NCI-H748 (cell line): ENCODE results near the gene NAP1L1.
A peak's percentile ranks its signal among the peaks of the same experiment; 100 is the strongest.

ENCODE experiments used
- DNase-seq: peaks from one replicate; lab custom pipeline; 2025; ENCODE audit not compliant: unreplicated experiment; lab: John Stamatoyannopoulos, UW

Gene NAP1L1

DNA sequence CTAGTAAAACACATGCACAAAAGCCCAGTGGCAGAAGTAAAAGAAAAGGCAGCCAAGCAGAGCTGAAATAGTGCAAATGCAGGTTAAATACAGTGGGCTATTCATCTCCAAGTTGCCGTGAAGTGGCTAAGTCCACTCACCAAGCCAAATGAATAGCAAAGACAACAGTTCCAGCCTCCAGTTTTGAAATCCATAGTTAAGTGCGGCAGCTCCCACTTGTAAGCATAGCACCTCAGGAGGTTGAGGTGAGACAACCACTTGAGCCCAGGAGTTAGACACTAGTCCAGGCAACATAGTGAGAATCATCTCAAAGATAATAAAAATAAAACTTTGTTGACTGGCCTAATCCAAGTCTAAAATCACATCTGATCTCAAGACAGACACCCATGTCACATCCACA lies 43.1 kb downstream of the NAP1L1 start:
- no peak for DNase-seq

DNA sequence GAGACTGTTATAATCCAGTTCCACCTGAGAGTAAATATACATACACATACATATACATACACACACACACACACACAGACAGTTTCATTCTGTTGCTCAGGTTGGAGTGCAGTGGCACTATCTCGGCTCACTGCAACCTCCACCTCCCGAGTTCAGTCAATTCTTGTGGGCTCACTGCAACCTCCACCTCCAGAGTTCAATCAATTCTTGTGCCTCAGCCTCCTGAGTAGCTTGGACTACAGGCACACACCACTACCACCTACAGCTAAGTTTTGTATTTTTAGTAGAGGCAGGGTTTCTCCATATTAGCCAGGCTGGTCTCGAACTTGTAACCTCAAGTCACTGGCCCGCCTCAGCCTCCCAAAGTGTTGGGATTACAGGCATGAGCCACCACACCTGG lies 44.0 kb downstream of the NAP1L1 start:
- DNase-seq: no peak

DNA sequence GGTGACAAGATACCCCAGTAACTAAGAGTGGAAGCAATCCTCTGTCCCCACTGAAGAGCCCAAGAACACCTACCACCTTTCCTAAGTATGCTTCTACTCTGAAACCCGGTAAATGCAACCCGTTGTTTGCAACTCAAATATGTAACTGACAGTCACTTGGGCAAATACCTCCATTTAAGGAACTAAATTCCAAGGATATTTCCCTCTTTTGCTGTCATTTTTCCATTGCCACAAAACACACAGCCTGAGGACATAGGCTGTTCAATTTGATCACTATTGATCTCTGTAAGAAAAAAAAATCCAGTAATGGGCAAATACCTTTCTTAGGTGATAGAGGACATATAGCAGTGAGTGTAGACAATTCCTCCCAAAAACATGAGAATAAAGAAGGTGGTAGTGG lies 46.3 kb downstream of the NAP1L1 start:
- no peak for DNase-seq

DNA sequence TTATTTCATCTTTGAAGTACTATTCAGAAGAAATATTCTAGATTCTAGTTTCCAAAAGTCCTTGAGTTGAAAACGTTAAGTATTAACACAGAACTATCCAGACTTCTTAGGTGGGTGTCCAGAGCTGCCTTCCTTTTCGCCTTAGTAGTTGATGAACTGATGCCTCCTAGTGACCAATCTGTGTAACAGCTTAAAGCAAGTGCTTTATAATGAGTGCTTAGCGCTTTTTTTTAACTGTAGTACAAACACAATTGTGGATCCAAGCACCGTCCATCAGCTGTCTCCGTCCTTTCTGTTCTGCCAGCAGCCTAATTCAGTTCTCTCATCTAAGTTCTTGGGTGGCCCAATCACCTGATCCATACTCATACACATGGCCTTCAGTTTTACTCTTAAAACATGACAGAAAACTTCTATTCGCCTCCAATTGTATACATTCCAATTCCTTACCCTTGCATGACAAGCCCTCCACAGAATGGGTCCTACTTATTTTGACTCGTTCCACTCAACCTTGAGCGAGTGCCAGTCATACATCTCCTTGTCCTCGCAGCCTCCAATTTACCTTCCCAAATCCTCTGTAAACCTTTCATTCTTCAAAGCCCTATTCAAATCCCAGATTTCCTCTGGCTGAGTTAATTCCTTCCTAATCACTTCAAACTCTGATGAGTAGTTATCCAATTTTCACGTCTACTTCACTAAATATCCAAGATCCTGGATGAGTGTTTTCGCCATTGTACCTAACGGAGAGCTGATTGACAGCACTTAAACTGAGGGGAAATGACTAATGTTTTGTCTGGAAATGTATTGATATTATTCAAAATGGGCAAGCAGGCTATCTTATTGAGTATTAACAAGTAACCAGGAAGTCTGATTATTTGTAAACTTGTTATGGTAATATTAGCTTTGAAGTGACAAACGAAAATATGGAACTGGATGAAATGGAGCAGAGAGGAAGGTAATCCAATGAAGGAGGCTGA lies 47.1 kb downstream of the NAP1L1 start:
- DNase-seq: peak; percentile 82

DNA sequence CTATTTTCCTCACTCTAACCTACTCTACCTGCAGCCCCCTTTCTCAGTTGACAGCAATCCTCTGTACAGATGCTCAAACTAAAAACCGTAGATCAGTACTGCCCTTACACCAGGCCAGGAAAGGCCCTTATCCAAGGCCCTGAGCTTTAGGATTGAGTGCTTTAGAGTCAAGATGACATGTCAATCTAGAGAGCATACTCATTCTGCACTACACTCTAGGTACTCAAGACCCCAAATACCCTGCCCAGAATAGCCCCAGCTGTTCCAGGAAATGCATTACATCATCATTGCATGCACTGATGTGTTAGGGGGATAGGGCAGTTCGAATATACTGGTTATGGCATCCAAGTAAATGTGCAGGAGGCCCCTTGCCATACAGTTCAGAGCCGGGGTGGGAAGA lies 49.4 kb downstream of the NAP1L1 start:
- no peak for DNase-seq

DNA sequence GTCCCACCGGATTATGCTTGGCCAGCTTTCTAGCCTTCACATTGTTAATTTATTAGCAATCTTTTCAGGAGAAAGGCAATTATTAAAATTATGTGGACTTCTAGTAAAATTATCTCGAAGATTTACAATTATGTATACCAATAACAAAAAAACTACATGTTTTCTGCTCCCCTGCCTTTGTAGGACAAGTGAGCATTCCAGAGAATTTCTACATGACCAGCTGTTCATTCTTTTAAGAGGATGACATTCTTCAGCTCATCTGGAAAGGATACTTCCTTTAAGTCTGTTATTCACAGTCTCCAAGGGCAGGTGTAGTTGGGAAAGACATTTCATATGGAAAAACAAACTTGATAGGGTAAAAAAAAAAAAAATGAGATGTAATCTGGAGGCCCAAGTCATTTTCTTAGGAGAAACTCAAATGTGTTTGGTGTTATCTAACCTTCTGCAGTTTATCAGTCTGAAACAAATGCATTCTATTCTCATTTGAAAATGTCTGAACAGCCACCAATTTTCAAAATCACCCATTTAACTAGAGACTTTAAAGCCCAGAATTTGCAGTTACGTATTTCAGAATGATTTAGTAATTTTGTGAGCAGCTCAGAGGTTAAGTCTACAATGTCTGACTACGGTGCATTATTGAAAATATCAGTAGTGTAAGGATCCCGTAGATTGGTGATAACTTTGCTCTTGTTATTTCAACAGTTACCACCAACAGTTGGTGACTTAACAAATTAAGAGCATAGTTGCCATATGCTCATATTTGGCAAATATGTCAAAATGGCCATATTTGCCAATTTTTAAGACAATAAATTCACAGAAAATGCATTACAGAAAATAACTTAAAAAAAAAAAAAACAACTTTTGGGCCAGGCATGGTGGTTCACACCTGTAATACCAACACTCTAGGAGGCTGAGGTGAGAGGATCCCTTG lies 51.1 kb downstream of the NAP1L1 start:
- no peak for DNase-seq

DNA sequence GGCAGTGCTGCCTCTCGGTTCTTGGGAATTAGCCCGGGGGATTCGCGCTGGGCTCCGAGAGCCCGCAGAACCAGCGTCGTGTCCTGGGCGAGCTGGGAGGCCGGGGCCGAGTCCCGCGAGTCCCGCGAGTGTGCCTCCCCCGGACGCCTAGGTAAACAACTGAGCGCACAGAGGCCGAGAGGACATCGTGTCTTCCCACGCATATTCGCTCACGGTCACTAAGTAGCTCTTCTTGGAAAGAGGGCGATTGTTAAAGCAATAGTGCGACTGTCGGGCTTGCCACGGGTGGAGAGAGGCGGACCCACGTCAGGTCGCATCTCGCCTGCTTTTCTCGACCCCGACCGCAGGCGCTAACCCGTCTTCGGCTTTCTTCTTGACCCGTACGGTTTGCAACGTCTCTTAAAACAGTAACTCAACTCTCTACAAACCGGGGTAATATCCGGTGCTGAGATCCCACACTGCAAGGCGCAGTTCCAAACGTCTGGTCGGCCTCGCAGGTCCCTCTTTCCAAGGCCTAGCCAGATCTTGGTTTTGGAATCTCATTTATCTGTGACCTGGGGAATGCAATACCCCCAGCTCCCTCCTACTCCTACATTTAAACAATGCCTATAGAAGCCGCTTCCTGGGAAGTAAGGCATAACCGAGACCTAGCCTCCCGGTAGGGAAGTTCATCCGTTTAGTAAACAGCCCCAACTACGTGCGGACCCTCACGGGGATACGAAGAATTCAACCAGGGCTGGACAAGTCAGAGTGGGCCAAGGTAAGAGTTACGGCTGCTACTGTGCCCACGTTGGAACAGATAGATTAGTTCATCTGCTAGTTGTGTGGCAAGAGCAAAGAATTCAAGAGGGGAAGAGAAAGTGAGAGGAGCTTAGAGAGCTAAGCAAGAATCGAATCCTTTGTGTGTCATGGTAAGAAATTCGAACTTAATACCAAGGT lies 52.2 kb downstream of the NAP1L1 start:
- no peak for DNase-seq

DNA sequence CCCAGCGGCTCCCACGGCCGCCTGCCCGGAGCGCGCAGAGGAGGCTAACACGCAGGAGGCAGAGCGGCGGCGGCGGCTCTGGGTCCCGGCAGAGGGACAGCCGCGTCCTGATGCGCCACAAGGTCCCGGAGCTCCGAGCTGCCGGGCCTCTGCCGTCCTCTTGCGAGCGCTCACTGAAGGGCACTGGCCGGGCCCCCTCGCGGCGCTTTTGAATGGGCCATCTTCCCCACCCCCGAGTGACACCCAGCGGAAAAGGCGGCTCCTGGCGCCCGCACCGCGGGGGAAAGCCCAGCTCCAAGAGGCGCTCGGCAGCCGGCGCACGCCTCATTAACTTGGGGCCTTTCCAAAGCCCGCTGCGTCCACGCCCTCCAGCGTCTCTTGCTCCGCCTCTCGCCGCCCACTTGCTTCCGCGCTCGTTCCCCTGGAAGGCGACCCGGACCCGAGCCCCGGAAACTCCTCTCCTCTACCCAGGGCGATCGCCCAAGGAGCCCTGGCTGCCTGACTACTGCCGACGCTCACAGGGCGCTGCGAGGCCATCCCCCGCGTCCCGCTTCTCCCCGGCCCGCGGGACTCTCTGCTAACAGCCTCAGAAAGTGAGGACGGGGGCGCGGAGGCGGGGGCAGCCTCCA lies 53.0 kb downstream of the NAP1L1 start, which contains the start of gene PHLDA1:
PHLDA1 (minus strand) TSS at position 363 of the 629 bp plus-strand sequence.
- DNase-seq: peak; percentile 93

DNA sequence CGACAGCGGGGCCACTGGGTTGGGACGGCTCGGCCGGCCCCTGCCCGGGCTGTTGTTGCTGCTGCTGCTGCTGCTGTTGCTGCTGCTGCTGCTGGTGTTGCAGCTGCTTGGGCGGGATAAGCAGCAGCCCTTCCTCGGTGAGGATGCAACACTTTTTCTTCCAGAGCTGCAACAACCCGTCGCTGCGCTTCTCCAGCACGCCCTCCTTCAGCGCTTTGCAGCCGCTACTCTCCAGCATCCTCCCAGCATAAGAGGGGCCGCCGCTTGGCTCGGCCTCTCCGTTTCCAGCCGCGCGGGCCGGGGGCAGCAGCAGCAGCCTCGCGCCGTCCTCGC lies 53.4 kb downstream of the NAP1L1 start:
- DNase-seq: no peak

DNA sequence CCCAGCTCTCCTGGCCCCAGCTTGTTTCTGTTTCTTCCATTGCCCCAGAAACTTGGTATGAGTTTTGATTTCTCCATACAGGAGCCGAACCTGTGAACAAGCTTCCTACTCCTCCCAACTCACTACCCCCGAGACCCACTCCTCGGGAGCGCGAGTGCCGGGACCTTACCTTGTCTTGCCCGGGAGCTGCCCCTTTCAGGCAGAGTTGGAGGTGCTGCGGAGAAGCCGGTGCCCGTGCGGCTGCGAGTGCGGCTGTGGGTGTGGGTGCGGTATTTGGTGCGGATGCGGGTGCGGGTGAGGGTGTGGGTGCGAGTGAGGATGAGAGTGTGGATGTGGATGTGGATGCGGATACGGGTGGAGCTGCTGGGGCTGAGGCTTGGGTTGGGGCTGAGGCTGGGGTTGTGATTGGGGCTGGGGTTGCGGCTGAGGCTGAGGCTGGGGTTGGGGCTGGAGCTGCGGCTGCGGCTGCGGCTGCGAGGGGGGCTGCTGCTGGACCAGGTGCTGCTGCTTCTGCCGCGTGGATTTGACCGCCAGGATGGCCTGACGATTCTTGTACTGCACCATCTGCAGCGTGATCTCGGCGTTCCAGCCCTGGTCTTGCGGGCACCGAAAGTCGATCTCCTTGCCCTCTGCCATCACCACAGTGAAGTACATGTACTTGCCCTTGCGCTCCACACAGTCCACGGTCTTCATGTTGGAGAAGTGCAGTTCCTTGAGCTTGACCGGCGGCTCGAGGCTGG lies 54.0 kb downstream of the NAP1L1 start:
- DNase-seq: peak; percentile 70

DNA sequence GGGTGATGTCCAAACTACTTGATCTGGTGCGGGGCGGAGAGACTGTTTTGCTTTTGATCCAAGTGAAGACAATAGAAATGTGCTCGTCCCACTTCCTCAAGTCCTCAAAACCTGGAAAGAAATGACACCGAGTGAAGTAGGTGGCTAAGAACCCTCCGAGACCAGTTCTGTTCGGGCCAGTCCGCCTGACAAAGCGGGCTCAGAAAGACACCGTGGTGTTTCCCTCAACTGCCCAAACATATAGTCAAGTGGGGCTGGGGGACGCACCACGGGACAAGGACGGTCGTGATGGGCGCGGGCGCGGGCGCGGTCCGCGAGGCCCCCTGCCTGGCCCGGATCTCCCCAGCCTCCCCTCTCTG lies 54.5 kb downstream of the NAP1L1 start:
- peak; percentile 31 for DNase-seq

DNA sequence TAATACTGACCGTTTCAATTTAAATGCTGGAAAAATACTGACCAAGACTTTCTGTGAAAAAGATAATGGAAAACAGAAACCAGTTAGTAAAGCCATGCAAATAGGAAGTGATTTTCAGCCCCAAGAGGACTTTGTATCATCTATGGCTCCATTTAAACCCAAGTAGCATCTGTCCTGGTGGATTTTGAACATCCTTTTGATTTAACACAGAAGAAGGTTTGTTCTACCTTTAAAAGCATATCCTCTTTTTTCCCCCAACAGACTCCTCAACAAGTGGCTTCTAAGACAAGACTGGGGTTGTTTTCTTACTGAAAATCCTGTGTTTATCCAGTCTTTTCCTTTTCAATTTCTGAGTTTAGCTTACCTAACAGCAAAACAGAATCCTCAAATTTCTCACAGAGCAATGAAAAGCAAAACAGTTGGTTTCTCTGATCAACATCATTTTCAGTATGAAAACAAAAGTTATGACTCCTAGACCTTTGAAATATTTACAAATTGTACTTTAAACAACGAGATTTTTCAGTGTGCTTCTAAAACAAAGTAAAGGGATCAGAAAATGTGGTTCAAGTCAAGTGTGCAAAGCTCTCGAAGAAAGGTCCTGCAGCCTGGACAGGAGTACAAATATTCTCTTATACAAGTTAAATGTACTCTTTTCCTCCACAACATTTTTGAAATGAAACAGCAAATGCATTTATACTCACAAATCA lies 55.8 kb downstream of the NAP1L1 start:
- DNase-seq: no peak

DNA sequence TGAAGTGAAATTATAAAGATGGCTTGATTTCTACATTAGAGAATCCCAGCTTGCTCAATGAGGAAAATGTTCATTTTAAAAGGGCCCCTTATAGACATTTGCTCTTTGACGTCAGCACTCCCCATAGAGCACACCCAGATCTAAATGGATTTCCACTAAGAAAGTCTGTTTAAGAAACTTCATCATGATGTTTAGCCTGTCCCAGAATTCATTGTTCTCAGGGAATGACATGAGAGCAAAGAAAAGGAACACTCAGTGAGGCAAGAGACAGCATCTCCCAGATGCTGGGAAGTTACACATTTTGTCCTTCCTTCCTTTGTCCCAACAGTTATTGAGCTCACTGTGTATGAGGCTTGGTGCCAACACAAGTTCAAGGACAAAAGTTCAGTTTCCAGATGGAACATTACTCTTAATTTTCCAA lies 57.8 kb downstream of the NAP1L1 start:
- DNase-seq: no peak

DNA sequence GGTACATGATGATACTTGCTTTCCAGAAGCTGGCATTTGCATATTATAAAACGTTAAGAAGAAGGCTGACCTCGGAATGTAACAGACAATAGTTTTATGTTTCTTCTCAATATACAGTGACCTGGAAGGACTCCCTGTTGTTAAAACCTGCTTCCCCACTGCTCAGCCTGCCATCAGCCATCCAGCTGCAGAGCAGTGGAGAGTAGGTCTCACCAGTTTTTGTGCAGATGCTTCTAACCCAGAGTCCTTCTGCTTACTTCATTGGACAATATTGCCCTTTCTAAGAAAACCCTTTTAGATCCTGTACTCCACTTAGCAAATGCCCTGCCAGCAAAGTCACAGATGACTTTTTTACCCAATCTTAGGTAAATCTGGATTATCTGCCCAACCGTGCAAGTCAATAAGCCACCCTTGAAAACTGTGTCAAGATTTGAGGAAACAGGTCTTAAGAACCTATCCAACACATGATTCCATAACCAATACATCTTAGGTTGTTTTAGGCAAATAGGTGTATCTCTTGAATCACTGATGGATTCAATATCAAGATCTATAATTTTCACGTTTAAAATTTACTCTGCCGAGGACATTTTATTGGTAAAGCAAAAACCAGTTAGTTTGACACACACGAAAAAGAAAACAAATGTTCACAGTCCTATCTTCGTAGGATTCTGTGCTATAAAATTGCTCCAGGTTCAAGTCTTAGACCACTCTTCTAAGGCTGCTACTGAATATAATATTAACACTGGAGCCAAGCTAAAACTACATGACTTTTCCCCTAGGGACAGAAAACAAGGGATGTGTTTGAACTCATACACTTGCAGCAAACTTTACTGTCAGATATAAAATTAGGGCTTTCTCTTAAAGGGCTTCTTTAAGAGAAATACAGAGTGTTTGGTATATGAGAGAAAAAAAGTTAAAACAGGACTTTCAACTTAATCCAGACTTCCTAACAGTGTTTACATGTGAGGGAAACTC lies 58.6 kb downstream of the NAP1L1 start:
- no peak for DNase-seq

DNA sequence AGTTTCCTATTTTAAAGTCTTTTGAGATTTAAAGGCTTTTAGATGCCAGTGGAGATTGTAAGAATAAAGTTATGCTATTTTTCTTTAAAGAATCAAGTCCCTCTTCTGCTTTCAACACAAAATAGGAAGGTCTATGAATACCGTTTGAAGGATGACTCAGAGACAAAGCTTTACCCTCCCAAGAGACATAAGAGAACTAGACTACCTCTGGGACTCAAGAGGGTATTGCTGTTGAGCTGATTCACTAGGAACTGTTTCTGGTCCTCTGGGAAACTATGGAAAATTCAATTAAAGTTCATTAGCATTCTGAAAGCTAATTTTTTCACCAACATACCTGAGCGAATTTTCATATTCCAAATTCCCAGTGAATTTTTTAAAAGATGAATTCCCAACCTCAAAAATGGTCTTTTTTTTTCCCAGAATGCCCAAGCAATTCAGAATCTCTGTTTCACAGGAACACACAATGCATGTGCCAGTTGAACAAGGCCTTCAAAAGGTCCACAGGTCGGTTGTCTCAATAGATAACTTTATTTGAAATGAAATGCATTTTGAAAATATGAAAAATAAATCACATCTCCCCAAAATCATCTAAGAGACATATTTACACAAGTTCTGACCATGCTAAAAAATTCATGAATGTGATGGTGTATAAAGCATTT lies 59.4 kb downstream of the NAP1L1 start:
- DNase-seq: no peak

DNA sequence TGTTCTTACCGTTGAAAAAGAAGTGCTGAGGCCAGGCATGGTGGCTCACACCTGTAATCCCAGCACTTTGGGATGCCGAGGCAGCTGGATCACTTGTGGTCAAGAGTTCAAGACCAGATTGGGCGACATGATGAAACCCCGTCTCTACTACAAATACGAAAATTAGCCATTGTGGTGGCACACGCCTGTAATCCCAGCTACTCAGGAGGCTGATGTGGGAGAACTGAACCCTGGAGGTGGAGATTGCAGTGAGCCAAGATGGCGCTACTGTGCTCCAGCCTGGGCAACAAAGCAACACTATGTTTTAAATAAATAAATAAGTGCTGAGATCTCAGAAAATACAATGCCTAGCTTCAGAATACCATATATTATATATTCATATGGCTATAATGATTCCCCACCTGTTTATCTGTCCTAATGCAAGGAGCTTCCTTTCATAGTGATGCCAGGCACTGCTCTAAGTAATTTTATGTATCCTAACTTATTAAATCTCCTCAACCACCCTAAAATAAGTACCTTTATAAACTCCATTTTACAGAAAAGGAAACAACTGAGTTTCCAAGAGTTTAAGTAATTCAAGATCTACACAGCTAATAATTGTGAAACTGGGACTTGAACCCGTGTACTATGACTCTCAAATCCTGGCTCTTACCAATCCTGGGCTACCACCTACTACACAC lies 60.2 kb downstream of the NAP1L1 start:
- no peak for DNase-seq
